GM12874 (cell line): ENCODE results near the gene MTURN.

Experiments
- CTCF ChIP-seq: IDR thresholded peaks from 2 replicates; pipeline ENCODE4 v1.5.1; 2011; ENCODE audit warnings: low read depth, mild to moderate bottlenecking, control low read depth, low read length, moderate library complexity; ENCODE audit not compliant: insufficient read depth

Gene MTURN

GRCh38 chr7:30193336-30193943 lies 58.7 kb downstream of the MTURN start:
- no peak for TF ChIP-seq CTCF

GRCh38 chr7:30196408-30196807 lies 61.6 kb downstream of the MTURN start:
- TF ChIP-seq CTCF: no peak

- no peak for TF ChIP-seq CTCF
These were observed 62.7 kb downstream of the MTURN start for GRCh38 chr7:30197438-30197837.

GRCh38 chr7:30199271-30199670 lies 64.5 kb downstream of the MTURN start:
- TF ChIP-seq CTCF: no peak

- TF ChIP-seq CTCF: no peak
These were observed 65.8 kb downstream of the MTURN start for GRCh38 chr7:30200591-30200990.

GRCh38 chr7:30201161-30201666 lies 66.4 kb downstream of the MTURN start:
- no peak for TF ChIP-seq CTCF

- TF ChIP-seq CTCF: no peak
These were observed 67.1 kb downstream of the MTURN start for GRCh38 chr7:30201921-30202320.

- no peak for TF ChIP-seq CTCF
These were observed 67.9 kb downstream of the MTURN start for GRCh38 chr7:30202671-30203070.
